Measurements from ENCODE around the gene OR5K3. TPM values are rescaled to one million over a fixed set of nuclear protein-coding genes. Genes with fewer than 3 reads are reported as not detected.

OR5K3 gene
- total and polyA plus RNA-seq, 10 donors = not detected

GRCh38 chr3:98398513-98398912 is 8.0 kb downstream of the OR5K3 start:
- TF ChIP-seq POLR2A (IDR thresholded peaks at IDR 0.05) = no peak
- TF ChIP-seq CTCF (IDR thresholded peaks at IDR 0.05 in 8 of 11, conservative IDR thresholded peaks at IDR 0.05 in 3 of 11) = no peak
- no peak for TF ChIP-seq POLR2AphosphoS5 (IDR thresholded peaks at IDR 0.05)
- intact Hi-C loops (cut with DNase I; ENCODE audit: low total_unique reads) = no loop called here
- Histone ChIP-seq H3K27ac (no peak overlapping the region), H3K27me3 (replicated peaks in 1 of 7) (peaks cover 0 to 7% (median 0%) of the 10 kb centered on the region in 7 donors), H3K36me3 (no peaks in the 10 kb centered on the region), H3K4me3 (no peak overlapping the region), H3K9me3 (peaks cover 0 to 55% (median 33%) of the 10 kb centered on the region in 8 donors), H3K4me1 (no peaks in the 10 kb centered on the region)
- DNase-seq = no peak

- DNase-seq = no peak
- intact Hi-C loops (cut with DNase I; ENCODE audit: low total_unique reads) = no loop called here
- peaks cover 0 to 90% (median 68%) of the 10 kb centered on the region in 8 donors for H3K9me3 ChIP-seq
- H3K27me3 ChIP-seq (replicated peaks in 1 of 7) = no peaks in the 10 kb centered on the region
- H3K36me3 ChIP-seq = no peaks in the 10 kb centered on the region
- 38 to 100% (median 83%) methylated on average over 1 of the region's 1 CpG for WGBS, 5 donors
- no peaks in the 10 kb centered on the region for H3K4me1 ChIP-seq
- no peak overlapping the region for H3K4me3 ChIP-seq
- TF ChIP-seq CTCF (IDR thresholded peaks at IDR 0.05 in 8 of 11, conservative IDR thresholded peaks at IDR 0.05 in 3 of 11) (no peak), POLR2AphosphoS5 (IDR thresholded peaks at IDR 0.05) (no peak), POLR2A (IDR thresholded peaks at IDR 0.05) (no peak)
- no peak overlapping the region for H3K27ac ChIP-seq
These were observed 12.0 kb downstream of the OR5K3 start for GRCh38 chr3:98402507-98402906.

GRCh38 chr3:98404010-98404409 is 13.5 kb downstream of the OR5K3 start:
- intact Hi-C loops (cut with DNase I; ENCODE audit: low total_unique reads) = no loop called here
- Histone ChIP-seq H3K4me3 (no peak overlapping the region), H3K36me3 (no peaks in the 10 kb centered on the region), H3K9me3 (peaks cover 0 to 87% (median 64%) of the 10 kb centered on the region in 8 donors), H3K4me1 (no peaks in the 10 kb centered on the region), H3K27me3 (replicated peaks in 1 of 7) (no peaks in the 10 kb centered on the region), H3K27ac (no peak overlapping the region)
- DNase-seq = no peak
- TF ChIP-seq CTCF (IDR thresholded peaks at IDR 0.05 in 8 of 11, conservative IDR thresholded peaks at IDR 0.05 in 3 of 11) = no peak
- no peak for TF ChIP-seq POLR2A (IDR thresholded peaks at IDR 0.05)
- TF ChIP-seq POLR2AphosphoS5 (IDR thresholded peaks at IDR 0.05) = no peak

GRCh38 chr3:98406034-98406433 is 15.6 kb downstream of the OR5K3 start:
- DNase-seq = no peak
- Histone ChIP-seq H3K27ac (no peak overlapping the region), H3K27me3 (replicated peaks in 1 of 7) (no peaks in the 10 kb centered on the region), H3K36me3 (no peaks in the 10 kb centered on the region), H3K4me1 (no peaks in the 10 kb centered on the region), H3K9me3 (peaks cover 0 to 77% (median 55%) of the 10 kb centered on the region in 8 donors), H3K4me3 (no peak overlapping the region)
- no peak for TF ChIP-seq POLR2AphosphoS5 (IDR thresholded peaks at IDR 0.05)
- TF ChIP-seq CTCF (IDR thresholded peaks at IDR 0.05 in 8 of 11, conservative IDR thresholded peaks at IDR 0.05 in 3 of 11) = no peak
- no peak for TF ChIP-seq POLR2A (IDR thresholded peaks at IDR 0.05)
- WGBS, 5 donors = 90 to 97% (median 94%) methylated on average over 2 of the region's 2 CpGs
- intact Hi-C loops (cut with DNase I; ENCODE audit: low total_unique reads) = no loop called here
